ENCODE measurements around the gene LDLRAD4. TPM values are rescaled to one million over a fixed set of nuclear protein-coding genes. Genes with fewer than 3 reads are reported as not detected.
A peak's percentile ranks its signal among the peaks of the same experiment; 100 is the strongest.

The LDLRAD4 gene
- total and polyA plus RNA-seq, 2 experiments from 2014 or later: 0.73 to 1.9 TPM

DNA sequence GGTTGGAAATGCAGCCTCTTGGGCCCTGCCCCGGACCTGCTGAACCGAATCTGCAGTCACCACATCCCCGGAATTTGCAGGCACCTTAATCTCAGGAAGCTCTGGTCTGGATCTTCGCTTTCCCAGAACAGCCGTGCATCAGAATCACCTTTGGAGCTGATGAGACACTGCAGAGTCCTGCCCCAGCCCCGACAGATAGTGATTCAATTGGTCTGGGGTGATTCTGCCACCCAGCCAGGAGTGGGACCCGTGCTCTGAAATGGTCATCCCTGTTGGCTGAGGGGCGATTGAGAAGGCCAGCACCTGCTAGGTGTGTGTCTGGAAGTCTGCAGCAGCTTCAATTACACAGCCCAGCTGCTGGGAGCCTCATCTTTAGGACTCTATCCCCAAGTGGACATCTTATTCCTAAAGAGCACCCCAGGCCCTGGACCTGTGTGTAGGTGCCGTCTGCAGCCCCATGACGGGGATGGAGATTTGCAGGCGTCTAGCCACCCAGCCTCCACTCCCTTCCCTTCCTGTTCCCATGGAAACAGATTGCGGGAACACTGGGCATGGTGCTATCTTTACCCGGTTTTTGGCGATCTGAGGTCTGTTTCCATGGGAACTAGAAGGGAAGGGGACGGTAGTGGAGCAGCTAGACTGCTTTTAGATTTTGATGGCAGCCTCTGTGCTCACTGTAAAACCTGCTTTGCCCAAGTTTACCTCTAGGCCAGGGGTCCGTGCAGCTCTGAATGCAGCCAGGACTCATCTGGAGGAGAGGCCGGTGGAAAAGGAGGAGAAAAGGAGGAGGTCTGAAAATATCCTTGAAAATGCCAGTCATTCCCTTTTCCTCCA, 156.1 kb downstream of the LDLRAD4 start:
- H3K27me3 ChIP-seq (ENCODE audit: insufficient read depth): no peaks in the 10 kb centered on the region
- H3K4me1 Mint-ChIP-seq: peaks cover 6% of the 10 kb centered on the region; the same call in 1 of the 3 replicates
- no peaks in the 10 kb centered on the region for H3F3A ChIP-seq (replicated peaks; ENCODE audit: low read depth)
- no peaks in the 10 kb centered on the region for H3K9me2 ChIP-seq (ENCODE audit: insufficient read depth)
- H3K4me1 ChIP-seq (ENCODE audit: insufficient read depth): no peaks in the 10 kb centered on the region
- H3K4me2 ChIP-seq: no peak overlapping the region
- no peaks in the 10 kb centered on the region for H3K9me3 Mint-ChIP-seq
- H3K27ac Mint-ChIP-seq: peak overlapping the region; percentile 28; the same call in 1 of the 2 replicates
- no peak overlapping the region for H3K4me3 ChIP-seq
- H3K79me2 ChIP-seq (replicated peaks; ENCODE audit: insufficient read depth): no peaks in the 10 kb centered on the region
- H3K27me3 Mint-ChIP-seq (ENCODE audit: insufficient read depth, low read depth, poor library complexity): peaks cover 8% of the 10 kb centered on the region
- H3K36me3 Mint-ChIP-seq (ENCODE audit: low read depth): no peaks in the 10 kb centered on the region
- H3K4me3 Mint-ChIP-seq: no peak overlapping the region
- peak; percentile 38 for DNase-seq (ENCODE audit: low spot score)
- H4K20me1 ChIP-seq (replicated peaks; ENCODE audit: insufficient read depth): no peaks in the 10 kb centered on the region
- H3K36me3 ChIP-seq (ENCODE audit: insufficient read depth): no peaks in the 10 kb centered on the region
- no peak; the same call in 2 of the 3 replicates for ATAC-seq
- TF ChIP-seq ZNF331 (CRISPR knock-in tag; IDR thresholded peaks at IDR 0.05; ENCODE audit: low read depth) (no peak), CREB1 (CRISPR knock-in tag; IDR thresholded peaks at IDR 0.05; ENCODE audit: low read depth) (no peak), POLR2AphosphoS5 (IDR thresholded peaks at IDR 0.05; ENCODE audit: low read depth) (no peak), NANOG (IDR thresholded peaks at IDR 0.05; ENCODE audit: borderline replicate concordance) (no peak), STAT1 (IDR thresholded peaks at IDR 0.05; ENCODE audit: unreplicated experiment) (no peak), ZNF114 (CRISPR knock-in tag; IDR thresholded peaks at IDR 0.05) (no peak), EZH2phosphoT487 (IDR thresholded peaks at IDR 0.05; ENCODE audit: unreplicated experiment) (no peak), JUNB (IDR thresholded peaks at IDR 0.05; ENCODE audit: unreplicated experiment) (no peak), EZH2 (IDR thresholded peaks at IDR 0.05; ENCODE audit: low read depth, unreplicated experiment) (no peak)
- TF ChIP-seq, protein P1, sequence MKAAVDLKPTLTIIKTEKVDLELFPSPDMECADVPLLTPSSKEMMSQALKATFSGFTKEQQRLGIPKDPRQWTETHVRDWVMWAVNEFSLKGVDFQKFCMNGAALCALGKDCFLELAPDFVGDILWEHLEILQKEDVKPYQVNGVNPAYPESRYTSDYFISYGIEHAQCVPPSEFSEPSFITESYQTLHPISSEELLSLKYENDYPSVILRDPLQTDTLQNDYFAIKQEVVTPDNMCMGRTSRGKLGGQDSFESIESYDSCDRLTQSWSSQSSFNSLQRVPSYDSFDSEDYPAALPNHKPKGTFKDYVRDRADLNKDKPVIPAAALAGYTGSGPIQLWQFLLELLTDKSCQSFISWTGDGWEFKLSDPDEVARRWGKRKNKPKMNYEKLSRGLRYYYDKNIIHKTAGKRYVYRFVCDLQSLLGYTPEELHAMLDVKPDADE (IDR thresholded peaks at IDR 0.05): no peak
- TF ChIP-seq, protein P2, sequence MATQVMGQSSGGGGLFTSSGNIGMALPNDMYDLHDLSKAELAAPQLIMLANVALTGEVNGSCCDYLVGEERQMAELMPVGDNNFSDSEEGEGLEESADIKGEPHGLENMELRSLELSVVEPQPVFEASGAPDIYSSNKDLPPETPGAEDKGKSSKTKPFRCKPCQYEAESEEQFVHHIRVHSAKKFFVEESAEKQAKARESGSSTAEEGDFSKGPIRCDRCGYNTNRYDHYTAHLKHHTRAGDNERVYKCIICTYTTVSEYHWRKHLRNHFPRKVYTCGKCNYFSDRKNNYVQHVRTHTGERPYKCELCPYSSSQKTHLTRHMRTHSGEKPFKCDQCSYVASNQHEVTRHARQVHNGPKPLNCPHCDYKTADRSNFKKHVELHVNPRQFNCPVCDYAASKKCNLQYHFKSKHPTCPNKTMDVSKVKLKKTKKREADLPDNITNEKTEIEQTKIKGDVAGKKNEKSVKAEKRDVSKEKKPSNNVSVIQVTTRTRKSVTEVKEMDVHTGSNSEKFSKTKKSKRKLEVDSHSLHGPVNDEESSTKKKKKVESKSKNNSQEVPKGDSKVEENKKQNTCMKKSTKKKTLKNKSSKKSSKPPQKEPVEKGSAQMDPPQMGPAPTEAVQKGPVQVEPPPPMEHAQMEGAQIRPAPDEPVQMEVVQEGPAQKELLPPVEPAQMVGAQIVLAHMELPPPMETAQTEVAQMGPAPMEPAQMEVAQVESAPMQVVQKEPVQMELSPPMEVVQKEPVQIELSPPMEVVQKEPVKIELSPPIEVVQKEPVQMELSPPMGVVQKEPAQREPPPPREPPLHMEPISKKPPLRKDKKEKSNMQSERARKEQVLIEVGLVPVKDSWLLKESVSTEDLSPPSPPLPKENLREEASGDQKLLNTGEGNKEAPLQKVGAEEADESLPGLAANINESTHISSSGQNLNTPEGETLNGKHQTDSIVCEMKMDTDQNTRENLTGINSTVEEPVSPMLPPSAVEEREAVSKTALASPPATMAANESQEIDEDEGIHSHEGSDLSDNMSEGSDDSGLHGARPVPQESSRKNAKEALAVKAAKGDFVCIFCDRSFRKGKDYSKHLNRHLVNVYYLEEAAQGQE (IDR thresholded peaks at IDR 0.05; ENCODE audit: unreplicated experiment): no peak
- TF ChIP-seq, protein P3, sequence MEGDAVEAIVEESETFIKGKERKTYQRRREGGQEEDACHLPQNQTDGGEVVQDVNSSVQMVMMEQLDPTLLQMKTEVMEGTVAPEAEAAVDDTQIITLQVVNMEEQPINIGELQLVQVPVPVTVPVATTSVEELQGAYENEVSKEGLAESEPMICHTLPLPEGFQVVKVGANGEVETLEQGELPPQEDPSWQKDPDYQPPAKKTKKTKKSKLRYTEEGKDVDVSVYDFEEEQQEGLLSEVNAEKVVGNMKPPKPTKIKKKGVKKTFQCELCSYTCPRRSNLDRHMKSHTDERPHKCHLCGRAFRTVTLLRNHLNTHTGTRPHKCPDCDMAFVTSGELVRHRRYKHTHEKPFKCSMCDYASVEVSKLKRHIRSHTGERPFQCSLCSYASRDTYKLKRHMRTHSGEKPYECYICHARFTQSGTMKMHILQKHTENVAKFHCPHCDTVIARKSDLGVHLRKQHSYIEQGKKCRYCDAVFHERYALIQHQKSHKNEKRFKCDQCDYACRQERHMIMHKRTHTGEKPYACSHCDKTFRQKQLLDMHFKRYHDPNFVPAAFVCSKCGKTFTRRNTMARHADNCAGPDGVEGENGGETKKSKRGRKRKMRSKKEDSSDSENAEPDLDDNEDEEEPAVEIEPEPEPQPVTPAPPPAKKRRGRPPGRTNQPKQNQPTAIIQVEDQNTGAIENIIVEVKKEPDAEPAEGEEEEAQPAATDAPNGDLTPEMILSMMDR (conservative IDR thresholded peaks at IDR 0.05; ENCODE audit: low read depth in 2 of 2): no peak
- TF ChIP-seq, protein P4, sequence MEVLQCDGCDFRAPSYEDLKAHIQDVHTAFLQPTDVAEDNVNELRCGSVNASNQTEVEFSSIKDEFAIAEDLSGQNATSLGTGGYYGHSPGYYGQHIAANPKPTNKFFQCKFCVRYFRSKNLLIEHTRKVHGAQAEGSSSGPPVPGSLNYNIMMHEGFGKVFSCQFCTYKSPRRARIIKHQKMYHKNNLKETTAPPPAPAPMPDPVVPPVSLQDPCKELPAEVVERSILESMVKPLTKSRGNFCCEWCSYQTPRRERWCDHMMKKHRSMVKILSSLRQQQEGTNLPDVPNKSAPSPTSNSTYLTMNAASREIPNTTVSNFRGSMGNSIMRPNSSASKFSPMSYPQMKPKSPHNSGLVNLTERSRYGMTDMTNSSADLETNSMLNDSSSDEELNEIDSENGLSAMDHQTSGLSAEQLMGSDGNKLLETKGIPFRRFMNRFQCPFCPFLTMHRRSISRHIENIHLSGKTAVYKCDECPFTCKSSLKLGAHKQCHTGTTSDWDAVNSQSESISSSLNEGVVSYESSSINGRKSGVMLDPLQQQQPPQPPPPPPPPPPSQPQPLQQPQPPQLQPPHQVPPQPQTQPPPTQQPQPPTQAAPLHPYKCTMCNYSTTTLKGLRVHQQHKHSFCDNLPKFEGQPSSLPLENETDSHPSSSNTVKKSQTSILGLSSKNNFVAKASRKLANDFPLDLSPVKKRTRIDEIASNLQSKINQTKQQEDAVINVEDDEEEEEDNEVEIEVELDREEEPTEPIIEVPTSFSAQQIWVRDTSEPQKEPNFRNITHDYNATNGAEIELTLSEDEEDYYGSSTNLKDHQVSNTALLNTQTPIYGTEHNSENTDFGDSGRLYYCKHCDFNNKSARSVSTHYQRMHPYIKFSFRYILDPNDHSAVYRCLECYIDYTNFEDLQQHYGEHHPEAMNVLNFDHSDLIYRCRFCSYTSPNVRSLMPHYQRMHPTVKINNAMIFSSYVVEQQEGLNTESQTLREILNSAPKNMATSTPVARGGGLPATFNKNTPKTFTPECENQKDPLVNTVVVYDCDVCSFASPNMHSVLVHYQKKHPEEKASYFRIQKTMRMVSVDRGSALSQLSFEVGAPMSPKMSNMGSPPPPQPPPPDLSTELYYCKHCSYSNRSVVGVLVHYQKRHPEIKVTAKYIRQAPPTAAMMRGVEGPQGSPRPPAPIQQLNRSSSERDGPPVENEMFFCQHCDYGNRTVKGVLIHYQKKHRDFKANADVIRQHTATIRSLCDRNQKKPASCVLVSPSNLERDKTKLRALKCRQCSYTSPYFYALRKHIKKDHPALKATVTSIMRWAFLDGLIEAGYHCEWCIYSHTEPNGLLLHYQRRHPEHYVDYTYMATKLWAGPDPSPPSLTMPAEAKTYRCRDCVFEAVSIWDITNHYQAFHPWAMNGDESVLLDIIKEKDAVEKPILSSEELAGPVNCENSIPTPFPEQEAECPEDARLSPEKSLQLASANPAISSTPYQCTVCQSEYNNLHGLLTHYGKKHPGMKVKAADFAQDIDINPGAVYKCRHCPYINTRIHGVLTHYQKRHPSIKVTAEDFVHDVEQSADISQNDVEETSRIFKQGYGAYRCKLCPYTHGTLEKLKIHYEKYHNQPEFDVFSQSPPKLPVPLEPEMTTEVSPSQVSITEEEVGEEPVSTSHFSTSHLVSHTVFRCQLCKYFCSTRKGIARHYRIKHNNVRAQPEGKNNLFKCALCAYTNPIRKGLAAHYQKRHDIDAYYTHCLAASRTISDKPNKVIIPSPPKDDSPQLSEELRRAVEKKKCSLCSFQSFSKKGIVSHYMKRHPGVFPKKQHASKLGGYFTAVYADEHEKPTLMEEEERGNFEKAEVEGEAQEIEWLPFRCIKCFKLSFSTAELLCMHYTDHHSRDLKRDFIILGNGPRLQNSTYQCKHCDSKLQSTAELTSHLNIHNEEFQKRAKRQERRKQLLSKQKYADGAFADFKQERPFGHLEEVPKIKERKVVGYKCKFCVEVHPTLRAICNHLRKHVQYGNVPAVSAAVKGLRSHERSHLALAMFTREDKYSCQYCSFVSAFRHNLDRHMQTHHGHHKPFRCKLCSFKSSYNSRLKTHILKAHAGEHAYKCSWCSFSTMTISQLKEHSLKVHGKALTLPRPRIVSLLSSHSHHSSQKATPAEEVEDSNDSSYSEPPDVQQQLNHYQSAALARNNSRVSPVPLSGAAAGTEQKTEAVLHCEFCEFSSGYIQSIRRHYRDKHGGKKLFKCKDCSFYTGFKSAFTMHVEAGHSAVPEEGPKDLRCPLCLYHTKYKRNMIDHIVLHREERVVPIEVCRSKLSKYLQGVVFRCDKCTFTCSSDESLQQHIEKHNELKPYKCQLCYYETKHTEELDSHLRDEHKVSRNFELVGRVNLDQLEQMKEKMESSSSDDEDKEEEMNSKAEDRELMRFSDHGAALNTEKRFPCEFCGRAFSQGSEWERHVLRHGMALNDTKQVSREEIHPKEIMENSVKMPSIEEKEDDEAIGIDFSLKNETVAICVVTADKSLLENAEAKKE (CRISPR knock-in tag; IDR thresholded peaks at IDR 0.05): no peak
- H3K27ac ChIP-seq (ENCODE audit: low read depth): no peak overlapping the region
- H2AFZ ChIP-seq: no peak overlapping the region

All from GM23338 (cell line).